Measurements from ENCODE around the gene BCL2L2. TPM values are rescaled to one million over a fixed set of nuclear protein-coding genes. Genes with fewer than 3 reads are reported as not detected.

BCL2L2 gene
- total RNA-seq, 1 experiment from 2014 or later, result 41.2 TPM

GRCh38 chr14:23355871-23356435, 49.3 kb downstream of the BCL2L2 start:
- no peak overlapping the region for H3K4me3 Mint-ChIP-seq (ENCODE audit: unreplicated experiment)
- BruUV-seq (replicated peaks), result no TSS peak
- no peak for DNase-seq (ENCODE audit: unreplicated experiment)
- H3K27ac Mint-ChIP-seq (ENCODE audit: low read depth, unreplicated experiment), result no peak overlapping the region
- no peak for TF ChIP-seq CTCF (IDR thresholded peaks at IDR 0.05; ENCODE audit: unreplicated experiment)
- H3K27me3 Mint-ChIP-seq (ENCODE audit: insufficient read depth, unreplicated experiment), result peaks cover 55% of the 10 kb centered on the region
- peaks cover under 1% of the 10 kb centered on the region for H3K9me3 Mint-ChIP-seq (ENCODE audit: unreplicated experiment)
- CTCF ChIA-PET, result no interaction called here
- POLR2A ChIA-PET, result no interaction called here
- intact Hi-C loops (cut with micrococcal nuclease), result no loop called here
- no peaks in the 10 kb centered on the region for H3K4me1 Mint-ChIP-seq (ENCODE audit: insufficient read depth, unreplicated experiment)
- H3K36me3 Mint-ChIP-seq (ENCODE audit: insufficient read depth, unreplicated experiment), result no peaks in the 10 kb centered on the region

- no peaks in the 10 kb centered on the region for H3K4me1 Mint-ChIP-seq (ENCODE audit: insufficient read depth, unreplicated experiment)
- no peak overlapping the region for H3K4me3 Mint-ChIP-seq (ENCODE audit: unreplicated experiment)
- no peaks in the 10 kb centered on the region for H3K36me3 Mint-ChIP-seq (ENCODE audit: insufficient read depth, unreplicated experiment)
- no TSS peak for BruUV-seq (replicated peaks)
- ChIA-PET POLR2A (no interaction called here), CTCF (no interaction called here)
- intact Hi-C loops (cut with micrococcal nuclease), result no loop called here
- no peaks in the 10 kb centered on the region for H3K9me3 Mint-ChIP-seq (ENCODE audit: unreplicated experiment)
- DNase-seq (ENCODE audit: unreplicated experiment), result no peak
- peaks cover 49% of the 10 kb centered on the region for H3K27me3 Mint-ChIP-seq (ENCODE audit: insufficient read depth, unreplicated experiment)
- no peak overlapping the region for H3K27ac Mint-ChIP-seq (ENCODE audit: low read depth, unreplicated experiment)
- no peak for TF ChIP-seq CTCF (IDR thresholded peaks at IDR 0.05; ENCODE audit: unreplicated experiment)
Measured at GRCh38 chr14:23356662-23357061, 50.0 kb downstream of the BCL2L2 start.

GRCh38 chr14:23357261-23357660, 50.6 kb downstream of the BCL2L2 start:
- H3K27ac Mint-ChIP-seq (ENCODE audit: low read depth, unreplicated experiment), result no peak overlapping the region
- intact Hi-C loops (cut with micrococcal nuclease), result no loop called here

GRCh38 chr14:23358042-23358441, 51.4 kb downstream of the BCL2L2 start:
- Mint-ChIP-seq H3K27ac (ENCODE audit: low read depth, unreplicated experiment) (no peak overlapping the region), H3K9me3 (ENCODE audit: unreplicated experiment) (no peaks in the 10 kb centered on the region), H3K36me3 (ENCODE audit: insufficient read depth, unreplicated experiment) (no peaks in the 10 kb centered on the region), H3K4me3 (ENCODE audit: unreplicated experiment) (no peak overlapping the region), H3K4me1 (ENCODE audit: insufficient read depth, unreplicated experiment) (no peaks in the 10 kb centered on the region), H3K27me3 (ENCODE audit: insufficient read depth, unreplicated experiment) (peaks cover 44% of the 10 kb centered on the region)
- BruUV-seq (replicated peaks), result no TSS peak
- DNase-seq (ENCODE audit: unreplicated experiment), result no peak
- no peak for TF ChIP-seq CTCF (IDR thresholded peaks at IDR 0.05; ENCODE audit: unreplicated experiment)
- CTCF ChIA-PET, result interaction anchor here (0.6 to 1.2 kb wide), 3 partner anchors 18 to 1769 kb away, joined by 3 read pairs; no protein-coding TSS in a partner anchor
- intact Hi-C loops (cut with micrococcal nuclease), result no loop called here
- POLR2A ChIA-PET, result no interaction called here

More at GRCh38 chr14:23357261-23357660, 50.6 kb downstream of the BCL2L2 start:
- H3K9me3 Mint-ChIP-seq (ENCODE audit: unreplicated experiment), result no peaks in the 10 kb centered on the region
- no peaks in the 10 kb centered on the region for H3K4me1 Mint-ChIP-seq (ENCODE audit: insufficient read depth, unreplicated experiment)
- BruUV-seq (replicated peaks), result no TSS peak
- H3K4me3 Mint-ChIP-seq (ENCODE audit: unreplicated experiment), result no peak overlapping the region
- H3K27me3 Mint-ChIP-seq (ENCODE audit: insufficient read depth, unreplicated experiment), result peaks cover 48% of the 10 kb centered on the region
- no peaks in the 10 kb centered on the region for H3K36me3 Mint-ChIP-seq (ENCODE audit: insufficient read depth, unreplicated experiment)
- POLR2A ChIA-PET, result no interaction called here
- CTCF ChIA-PET, result interaction anchor here (0.6 kb wide), 2 partner anchors 23 to 972 kb away, joined by 3 read pairs; no protein-coding TSS in a partner anchor
- no peak for DNase-seq (ENCODE audit: unreplicated experiment)
- TF ChIP-seq CTCF (IDR thresholded peaks at IDR 0.05; ENCODE audit: unreplicated experiment), result no peak

Data from MCF 10A (cell line).